Measurements from ENCODE around the gene COPS6.

GRCh38 chr7:100120733-100121036 lies 31.9 kb downstream of the COPS6 start:
- TF ChIP-seq CTCF (IDR thresholded peaks at IDR 0.05; ENCODE audit: low read length): no peak
- TF ChIP-seq EZH2 (optimal IDR thresholded peaks at IDR 0.05; ENCODE audit: low read depth, low read length): no peak

Measured in MM.1S (cell line).